Esophagus muscularis mucosa (tissue), 4 donors: ENCODE data around the gene SLC26A6. TPM values are rescaled to one million over a fixed set of nuclear protein-coding genes. Genes with fewer than 3 reads are reported as not detected.

Source experiments
- DNase-seq: peaks from one replicate; pipeline ENCODE4 v3.0.0-alpha.2; 2017; ENCODE audit errors: extremely low spot score
- H3K27ac ChIP-seq, 4 donors: fragments of 200-600 bp; sonication (generic); replicated peaks in 1 of 4; 1 replicate in 3 of 4; 2 replicates in 1 of 4; pipeline ENCODE4 v1.5.1; 2016 to 2019; ENCODE audit warnings: mild to moderate bottlenecking in 1 of 4
- H3K27me3 ChIP-seq, 4 donors: fragments of 200-600 bp; sonication (generic); one replicate each; pipeline versions ENCODE4 v1.5.1 to v1.6.0; 2016 to 2019
- H3K36me3 ChIP-seq, 4 donors: fragments of 200-600 bp; sonication (generic); one replicate each; pipeline ENCODE4 v1.5.1; 2016 to 2019
- H3K4me1 ChIP-seq, 4 donors: fragments of 200-600 bp; sonication (generic); one replicate each; pipeline ENCODE4 v1.5.1; 2016 to 2019
- H3K4me3 ChIP-seq, 4 donors: fragments of 200-600 bp; sonication (generic); 1 replicate in 2 of 4; 2 replicates in 2 of 4; pipeline ENCODE4 v1.5.1; 2016 to 2019; ENCODE audit warnings: mild to moderate bottlenecking in 4 of 4, moderate library complexity in 1 of 4
- H3K9me3 ChIP-seq, 4 donors: fragments of 200-600 bp; sonication (generic); 1 replicate in 3 of 4; 2 replicates in 1 of 4; pipeline ENCODE4 v1.5.1; 2016 to 2019
- CTCF ChIP-seq, 3 experiments: fragments of 200-600 bp in 2 of 3; fragments of 450-650 bp in 1 of 3; sonication (generic) in 2 of 3; IDR thresholded peaks; one replicate each; pipeline ENCODE4 v1.5.1; 2017 to 2019; ENCODE audit warnings: antibody characterized with exemption in 3 of 3, mild to moderate bottlenecking in 2 of 3, moderate library complexity in 1 of 3
- EP300 ChIP-seq: sonication (generic); formaldehyde crosslinking; IDR thresholded peaks from one replicate; pipeline ENCODE4 v1.6.1; 2017; ENCODE audit warnings: antibody characterized with exemption
- POLR2A ChIP-seq: fragments of 450-650 bp; IDR thresholded peaks from one replicate; pipeline ENCODE4 v1.6.1; 2017; ENCODE audit warnings: antibody characterized with exemption, moderate library complexity, mild to moderate bottlenecking, low read depth
- POLR2AphosphoS5 ChIP-seq, 2 donors: sonication (generic); formaldehyde crosslinking; IDR thresholded peaks; one replicate each; pipeline ENCODE4 v1.6.1; 2017; ENCODE audit warnings: antibody characterized with exemption in 2 of 2
- WGBS: methylation state at CpG from one replicate; pipeline ENCODE4 v1.1.5; 2018; 5-methylcytosine and 5-hydroxymethylcytosine counted together
- intact Hi-C: fragments of 100-400 bp; cut with DNase I; formaldehyde crosslinking; loops from one replicate; pipeline ENCODE4 v1.15.1; 2023
- total RNA-seq, 4 donors: library from RNA; depleted of rRNA; stranded (reverse); fragments of >200 nt; gene quantifications; one replicate each; pipeline versions ENCODE4 v1.1.0 to v1.2.1, GENCODE V29; 2016

SLC26A6 gene
- total RNA-seq, 4 donors from 2014 or later, result 6.1 to 11.7 (median 8.8) TPM

DNA sequence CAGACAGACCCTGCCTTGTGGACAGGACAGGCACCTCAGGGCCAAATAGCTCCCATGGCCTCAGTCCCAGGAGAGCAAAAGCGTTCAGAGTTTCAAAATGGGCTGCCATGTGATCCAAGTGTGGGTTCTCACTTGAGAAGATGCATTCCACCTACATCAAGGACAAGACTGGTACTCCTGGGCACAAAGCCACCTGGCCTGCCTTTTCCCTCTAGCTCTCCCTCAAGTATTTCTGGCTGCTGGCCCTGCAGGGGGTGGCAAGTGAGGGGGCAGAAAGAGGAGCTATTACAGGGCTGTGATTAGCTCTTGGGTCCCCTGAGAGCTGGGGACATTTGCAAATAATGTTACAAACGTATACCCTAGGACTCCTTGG lies 33.7 kb downstream of the SLC26A6 start:
- WGBS, result 34% methylated on average over 2 of the region's 2 CpGs
- peaks cover 60 to 91% (median 86%) of the 10 kb centered on the region in 4 donors for H3K36me3 ChIP-seq

DNA sequence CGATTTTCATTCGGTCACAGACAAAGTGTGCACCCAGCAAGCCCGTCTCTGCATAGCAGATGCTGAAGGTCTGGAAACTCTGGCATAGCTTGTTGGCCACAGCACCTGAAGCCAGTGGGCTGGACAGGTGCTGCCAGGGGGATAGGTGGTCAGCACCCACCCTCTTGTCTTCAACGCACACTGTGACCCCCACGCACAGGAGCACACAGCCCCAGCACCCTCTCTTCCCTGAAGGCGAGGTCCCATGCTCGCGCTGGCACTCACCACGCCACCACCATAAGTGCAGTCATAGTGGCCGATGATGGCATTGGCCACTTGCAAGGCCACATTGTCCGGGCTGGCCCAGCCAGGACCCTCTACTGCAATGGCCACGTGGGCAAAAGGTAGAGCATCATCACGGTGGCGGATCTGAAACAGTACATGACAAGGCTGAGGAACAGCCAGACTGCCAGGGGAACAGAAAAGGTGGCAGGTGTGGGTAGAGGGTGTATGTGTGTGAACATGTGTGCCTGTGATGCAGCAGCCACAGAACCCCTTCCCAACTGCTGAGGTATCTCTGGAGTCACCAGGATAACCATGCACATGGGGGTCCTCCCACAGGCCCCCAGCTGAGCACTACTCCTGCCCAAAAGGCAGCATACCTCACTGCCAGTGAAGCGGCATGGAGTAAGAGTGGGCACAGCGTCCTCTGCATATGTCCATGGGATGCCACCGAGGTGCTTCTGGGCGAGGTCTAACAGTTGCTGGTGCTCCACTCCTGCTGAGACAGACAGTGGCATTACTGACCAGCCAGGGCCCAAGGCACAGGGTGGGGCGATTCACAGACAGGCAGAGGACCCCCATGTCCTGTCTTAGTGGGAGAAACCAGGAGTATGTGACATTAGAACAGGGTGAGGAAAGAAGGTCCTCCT lies 34.3 kb downstream of the SLC26A6 start:
- intact Hi-C loops, result no loop called here
- WGBS, result 94% methylated on average over 15 of the region's 19 CpGs
- TF ChIP-seq EP300 (no peak), CTCF (IDR thresholded peaks at IDR 0.05) (no peak), POLR2AphosphoS5 (IDR thresholded peaks at IDR 0.05) (no peak), POLR2A (no peak)
- Histone ChIP-seq H3K4me3 (no peak overlapping the region), H3K4me1 (peaks cover 25 to 57% (median 31%) of the 10 kb centered on the region in 4 donors), H3K9me3 (no peaks in the 10 kb centered on the region), H3K36me3 (peaks cover 60 to 88% (median 84%) of the 10 kb centered on the region in 4 donors), H3K27ac (no peak overlapping the region), H3K27me3 (no peaks in the 10 kb centered on the region)
- DNase-seq, result no peak

More for the DNA sequence above, 33.7 kb downstream of the SLC26A6 start:
- DNase-seq, result no peak
- TF ChIP-seq POLR2AphosphoS5 (IDR thresholded peaks at IDR 0.05) (no peak), EP300 (no peak), POLR2A (no peak), CTCF (IDR thresholded peaks at IDR 0.05) (no peak)
- H3K27me3 ChIP-seq, result no peaks in the 10 kb centered on the region
- no peak overlapping the region for H3K4me3 ChIP-seq
- H3K9me3 ChIP-seq, result no peaks in the 10 kb centered on the region
- peaks cover 24 to 51% (median 32%) of the 10 kb centered on the region in 4 donors for H3K4me1 ChIP-seq
- no peak overlapping the region for H3K27ac ChIP-seq
- intact Hi-C loops, result no loop called here

- peaks cover 0 to 12% (median 0%) of the 10 kb centered on the region in 4 donors for H3K27me3 ChIP-seq
- H3K4me3 ChIP-seq, result no peak overlapping the region
- DNase-seq, result no peak
- H3K9me3 ChIP-seq, result no peaks in the 10 kb centered on the region
- H3K4me1 ChIP-seq, result peaks cover 34 to 67% (median 40%) of the 10 kb centered on the region in 4 donors
- WGBS, result 96% methylated on average over 11 of the region's 12 CpGs
- peaks cover 56 to 75% (median 71%) of the 10 kb centered on the region in 4 donors for H3K36me3 ChIP-seq
- H3K27ac ChIP-seq, result peak overlapping the region; percentile 70 to 84 (median 78)
- intact Hi-C loops, result no loop called here
- TF ChIP-seq POLR2AphosphoS5 (IDR thresholded peaks at IDR 0.05) (no peak), POLR2A (no peak), CTCF (IDR thresholded peaks at IDR 0.05) (no peak), EP300 (no peak)
Observed at GRCh38 chr3:48599509-48600285, 35.6 kb downstream of the SLC26A6 start.

DNA sequence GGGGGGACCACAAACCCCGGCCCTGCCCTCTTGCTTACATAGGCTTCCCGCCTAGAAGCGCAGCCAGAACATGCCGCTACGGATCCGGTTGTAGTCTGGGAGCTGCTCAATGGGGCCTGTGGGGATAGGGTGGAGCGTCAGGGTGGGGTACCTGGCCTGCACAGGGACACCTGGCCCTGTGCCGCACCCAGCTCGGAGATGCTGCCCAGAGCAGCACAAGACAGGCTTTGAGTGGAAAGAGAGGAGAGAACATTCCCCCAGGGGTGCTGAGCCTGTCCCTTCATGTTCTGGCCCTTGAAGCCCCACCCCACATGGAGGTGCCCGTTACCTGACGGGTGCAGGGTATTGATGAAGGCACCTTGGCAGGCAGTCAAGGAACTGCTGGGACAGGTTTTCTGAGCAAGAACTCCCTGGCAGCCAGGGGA lies 36.2 kb downstream of the SLC26A6 start:
- Histone ChIP-seq H3K4me1 (peaks cover 40 to 72% (median 45%) of the 10 kb centered on the region in 4 donors), H3K36me3 (peaks cover 50 to 69% (median 65%) of the 10 kb centered on the region in 4 donors), H3K4me3 (no peak overlapping the region), H3K9me3 (no peaks in the 10 kb centered on the region), H3K27ac (peak overlapping the region; percentile 70 to 84 (median 78)), H3K27me3 (peaks cover 0 to 18% (median 0%) of the 10 kb centered on the region in 4 donors)
- TF ChIP-seq EP300 (no peak), POLR2A (no peak), CTCF (IDR thresholded peaks at IDR 0.05) (no peak), POLR2AphosphoS5 (IDR thresholded peaks at IDR 0.05) (no peak)
- intact Hi-C loops, result no loop called here
- WGBS, result 76% methylated on average over 9 of the region's 11 CpGs
- DNase-seq, result no peak
